ENCODE data around the gene SCAP.
A peak's percentile ranks its signal among the peaks of the same experiment; 100 is the strongest.

SCAP gene

DNA sequence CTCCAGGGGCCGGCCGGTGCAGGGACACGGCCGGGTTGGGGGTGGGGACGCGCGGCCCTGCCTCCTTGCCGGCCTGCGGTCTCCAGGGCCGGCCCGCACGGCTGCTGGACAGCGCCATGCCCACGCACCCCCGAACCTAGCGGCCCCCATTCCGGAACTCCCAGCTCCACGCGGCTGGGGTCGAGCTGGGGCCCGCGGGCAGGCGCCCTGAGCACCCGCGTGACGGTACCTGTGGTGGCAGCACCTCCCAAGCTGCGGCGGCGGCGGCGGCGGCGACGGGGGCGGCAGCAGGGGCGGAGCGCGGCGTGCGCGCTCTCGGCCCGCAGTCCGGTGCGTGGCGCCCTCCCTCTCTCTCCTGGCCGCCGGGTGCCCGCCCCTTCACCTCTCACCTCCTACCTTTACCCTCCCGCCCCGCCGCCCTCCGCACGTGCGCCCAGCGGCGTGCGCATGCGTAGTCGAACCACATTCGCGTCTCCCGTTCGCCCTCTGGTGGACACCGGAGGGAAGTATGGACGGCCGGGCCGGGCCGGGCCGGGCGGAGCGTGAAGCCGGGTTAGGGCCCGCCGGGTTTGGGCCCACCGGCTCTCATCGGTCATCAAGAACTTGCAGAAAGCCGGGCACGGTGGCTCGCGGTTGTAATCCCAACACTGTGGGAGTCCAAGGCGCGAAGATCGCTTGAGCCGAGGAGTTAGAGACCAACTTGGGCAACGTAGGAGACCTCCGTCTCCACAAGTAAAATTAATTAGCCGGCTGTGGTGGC lies at the start of gene SCAP:
Gene SCAP, minus strand, starts transcription at position 372 of the 760 bp plus-strand sequence. CDS start 32,948 bp downstream, outside the sequence.
- no peaks in the 10 kb centered on the region; the same call in 1 of the 2 replicates for H3K36me3 ChIP-seq (ENCODE audit: insufficient read depth, low read length)
- peaks cover 29% of the 10 kb centered on the region for H3K4me1 ChIP-seq (ENCODE audit: insufficient read depth, low read length)
- ATAC-seq (ENCODE audit: insufficient read depth, low read depth) = peak; percentile 88
- H3K4me3 ChIP-seq (ENCODE audit: low read depth in 1 of 2, low read length in 2 of 2) = peak within 1 kb of the TSS; percentile 70 to 92
- TF ChIP-seq, protein P1, sequence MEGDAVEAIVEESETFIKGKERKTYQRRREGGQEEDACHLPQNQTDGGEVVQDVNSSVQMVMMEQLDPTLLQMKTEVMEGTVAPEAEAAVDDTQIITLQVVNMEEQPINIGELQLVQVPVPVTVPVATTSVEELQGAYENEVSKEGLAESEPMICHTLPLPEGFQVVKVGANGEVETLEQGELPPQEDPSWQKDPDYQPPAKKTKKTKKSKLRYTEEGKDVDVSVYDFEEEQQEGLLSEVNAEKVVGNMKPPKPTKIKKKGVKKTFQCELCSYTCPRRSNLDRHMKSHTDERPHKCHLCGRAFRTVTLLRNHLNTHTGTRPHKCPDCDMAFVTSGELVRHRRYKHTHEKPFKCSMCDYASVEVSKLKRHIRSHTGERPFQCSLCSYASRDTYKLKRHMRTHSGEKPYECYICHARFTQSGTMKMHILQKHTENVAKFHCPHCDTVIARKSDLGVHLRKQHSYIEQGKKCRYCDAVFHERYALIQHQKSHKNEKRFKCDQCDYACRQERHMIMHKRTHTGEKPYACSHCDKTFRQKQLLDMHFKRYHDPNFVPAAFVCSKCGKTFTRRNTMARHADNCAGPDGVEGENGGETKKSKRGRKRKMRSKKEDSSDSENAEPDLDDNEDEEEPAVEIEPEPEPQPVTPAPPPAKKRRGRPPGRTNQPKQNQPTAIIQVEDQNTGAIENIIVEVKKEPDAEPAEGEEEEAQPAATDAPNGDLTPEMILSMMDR (IDR thresholded peaks at IDR 0.05; ENCODE audit: borderline replicate concordance, extremely low read depth, low read length, poor library complexity, severe bottlenecking) = peak; percentile 91
- TF ChIP-seq EZH2 (IDR thresholded peaks at IDR 0.05; ENCODE audit: borderline replicate concordance, low read depth, low read length, severe bottlenecking) = no peak
- H3K27ac ChIP-seq (ENCODE audit: low read length) = peak within 1 kb of the TSS; percentile 89
- peak; percentile 94 for DNase-seq
- H3K79me2 ChIP-seq (ENCODE audit: insufficient read depth, low read length) = peaks cover 56% of the 10 kb centered on the region
- no peaks in the 10 kb centered on the region for H3K9me3 ChIP-seq (ENCODE audit: insufficient read depth, low read length, severe bottlenecking)
- peak within 1 kb of the TSS; percentile 96 for H2AFZ ChIP-seq (ENCODE audit: low read depth, low read length)
- H3K27me3 ChIP-seq (ENCODE audit: insufficient read depth, low read length, poor library complexity) = no peaks in the 10 kb centered on the region
- peak within 1 kb of the TSS; percentile 71 for H3K4me2 ChIP-seq (ENCODE audit: insufficient read depth, low read length)
- H4K20me1 ChIP-seq (ENCODE audit: insufficient read depth, low read length) = peaks cover 18% of the 10 kb centered on the region
- H3K9ac ChIP-seq (ENCODE audit: low read depth, low read length) = peak within 1 kb of the TSS; percentile 85

DNA sequence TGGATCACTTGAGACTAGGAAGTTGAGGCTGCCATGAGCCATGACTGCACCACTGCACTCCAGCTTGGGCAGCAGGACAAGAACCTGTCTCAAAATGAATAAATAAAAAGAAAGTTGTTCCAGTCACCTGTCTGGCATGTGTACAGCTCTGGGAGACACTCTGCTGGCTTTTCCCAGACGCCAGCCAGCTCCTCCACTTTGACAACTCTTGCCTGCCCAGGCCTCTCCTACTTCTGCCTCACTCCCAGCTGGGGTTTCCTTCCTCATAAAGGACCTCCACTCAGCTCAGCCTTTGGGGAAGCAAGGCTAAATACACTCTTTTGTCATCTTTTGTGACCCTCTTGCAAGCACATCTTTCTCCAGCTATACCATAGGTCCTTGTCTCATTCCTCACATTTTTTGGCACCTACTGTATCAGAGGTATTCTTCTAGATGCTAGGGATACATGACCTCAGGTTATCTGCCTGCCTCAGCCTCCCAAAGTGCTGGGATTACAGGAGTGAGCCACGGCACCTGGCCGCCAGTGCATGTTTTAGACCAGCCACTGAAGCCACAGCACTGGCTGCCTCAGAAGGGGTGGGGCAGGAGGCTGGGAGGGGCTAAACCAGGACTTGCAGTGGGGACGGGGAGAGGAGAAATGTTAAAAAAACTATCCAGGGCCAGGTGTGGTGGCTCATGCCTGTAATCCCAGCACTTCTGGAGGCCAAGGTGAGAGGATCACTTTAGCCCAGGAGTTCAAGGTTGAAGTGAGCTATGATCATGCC lies 47.8 kb upstream of the SCAP start:
- Histone ChIP-seq H3K27ac (ENCODE audit: low read length) (no peak overlapping the region), H2AFZ (ENCODE audit: low read depth, low read length) (peak overlapping the region; percentile 47), H3K9me3 (ENCODE audit: insufficient read depth, low read length, severe bottlenecking) (no peaks in the 10 kb centered on the region), H3K4me3 (ENCODE audit: low read depth in 1 of 2, low read length in 2 of 2) (no peak overlapping the region), H3K27me3 (ENCODE audit: insufficient read depth, low read length, poor library complexity) (no peaks in the 10 kb centered on the region), H3K9ac (ENCODE audit: low read depth, low read length) (no peak overlapping the region), H3K4me1 (ENCODE audit: insufficient read depth, low read length) (peaks cover 8% of the 10 kb centered on the region), H3K79me2 (ENCODE audit: insufficient read depth, low read length) (no peaks in the 10 kb centered on the region), H3K36me3 (ENCODE audit: insufficient read depth, low read length) (no peaks in the 10 kb centered on the region), H3K4me2 (ENCODE audit: insufficient read depth, low read length) (no peak overlapping the region), H4K20me1 (ENCODE audit: insufficient read depth, low read length) (no peaks in the 10 kb centered on the region)
- TF ChIP-seq EZH2 (IDR thresholded peaks at IDR 0.05; ENCODE audit: borderline replicate concordance, low read depth, low read length, severe bottlenecking) = no peak
- TF ChIP-seq, protein P1 (IDR thresholded peaks at IDR 0.05; ENCODE audit: borderline replicate concordance, extremely low read depth, low read length, poor library complexity, severe bottlenecking) = no peak
- ATAC-seq (ENCODE audit: insufficient read depth, low read depth) = no peak
- DNase-seq = no peak

DNA sequence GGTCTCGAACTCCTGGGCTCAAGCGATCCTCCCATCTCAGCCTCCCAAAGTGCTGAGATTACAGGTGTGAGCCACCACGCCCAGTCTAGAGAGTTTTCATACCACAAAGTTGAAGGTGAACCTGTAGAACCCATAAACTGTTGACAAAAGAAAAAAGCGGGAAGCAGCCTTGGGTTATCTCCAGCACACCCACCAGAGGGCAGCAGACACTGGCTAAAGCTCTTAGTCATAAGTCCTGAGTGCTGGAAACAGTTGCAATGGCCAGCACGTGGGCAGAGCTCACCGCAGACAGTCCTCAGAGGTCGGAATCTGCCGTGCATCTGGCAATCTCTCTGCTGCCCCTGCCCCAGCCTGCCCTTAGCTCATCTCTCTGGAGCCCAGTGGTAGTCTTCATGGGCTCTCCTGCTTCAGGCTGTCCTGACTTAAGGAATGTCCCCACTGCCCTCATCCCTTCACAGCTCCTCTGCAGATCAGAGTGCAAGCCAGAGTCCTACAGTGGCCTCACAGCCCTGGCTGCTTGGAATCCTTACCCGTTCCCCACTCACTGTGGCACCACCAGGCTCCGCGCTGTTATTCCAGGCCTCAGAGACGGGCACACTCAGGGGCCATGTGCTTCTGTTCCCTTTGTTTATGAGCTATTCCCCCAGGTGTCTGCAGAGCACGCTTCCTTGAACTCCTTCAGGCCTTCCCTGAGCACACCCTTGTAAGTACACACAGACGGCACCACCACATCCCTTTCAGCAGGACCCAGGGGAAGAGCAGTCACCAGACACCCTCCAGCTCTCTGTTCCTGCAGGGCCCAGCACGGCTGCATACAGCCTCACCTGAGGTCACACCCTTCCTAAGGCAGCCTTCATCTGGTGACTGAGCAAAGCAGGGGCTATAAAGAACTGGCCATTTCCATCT lies 46.6 kb upstream of the SCAP start:
- Histone ChIP-seq H3K9ac (ENCODE audit: low read depth, low read length) (peak overlapping the region; percentile 42), H3K4me2 (ENCODE audit: insufficient read depth, low read length) (peak overlapping the region; percentile 22; the same call in 1 of the 2 replicates), H3K4me3 (ENCODE audit: low read depth in 1 of 2, low read length in 2 of 2) (no peak overlapping the region), H4K20me1 (ENCODE audit: insufficient read depth, low read length) (no peaks in the 10 kb centered on the region), H3K36me3 (ENCODE audit: insufficient read depth, low read length) (no peaks in the 10 kb centered on the region), H3K4me1 (ENCODE audit: insufficient read depth, low read length) (peaks cover 8% of the 10 kb centered on the region), H3K79me2 (ENCODE audit: insufficient read depth, low read length) (no peaks in the 10 kb centered on the region), H3K27me3 (ENCODE audit: insufficient read depth, low read length, poor library complexity) (no peaks in the 10 kb centered on the region), H3K9me3 (ENCODE audit: insufficient read depth, low read length, severe bottlenecking) (no peaks in the 10 kb centered on the region), H2AFZ (ENCODE audit: low read depth, low read length) (peak overlapping the region; percentile 93), H3K27ac (ENCODE audit: low read length) (peak overlapping the region; percentile 69)
- DNase-seq = peak; percentile 87
- peak; percentile 95 for ATAC-seq (ENCODE audit: insufficient read depth, low read depth)
- TF ChIP-seq EZH2 (IDR thresholded peaks at IDR 0.05; ENCODE audit: borderline replicate concordance, low read depth, low read length, severe bottlenecking) = no peak
- TF ChIP-seq, protein P1 (IDR thresholded peaks at IDR 0.05; ENCODE audit: borderline replicate concordance, extremely low read depth, low read length, poor library complexity, severe bottlenecking) = peak; percentile 91

Data from DND-41 (cell line).